CD4-positive, CD25-positive, alpha-beta regulatory T cell (primary cell): ENCODE data around the gene PCDHA3. TPM values are rescaled to one million over a fixed set of nuclear protein-coding genes. Genes with fewer than 3 reads are reported as not detected.

ENCODE experiments used
- polyA plus RNA-seq, 4 donors: library from polyadenylated mRNA; unstranded; fragments of 300-500 nt; fragmentation: Illumina TruSeq; gene quantifications; one replicate each; pipeline ENCODE4 v1.2.3, GENCODE V29; 2021
- total RNA-seq: library from RNA; stranded (reverse); gene quantifications from one replicate; pipeline ENCODE4 v1.2.3, GENCODE V29; 2022

PCDHA3 gene
- total and polyA plus RNA-seq, 5 donors from 2014 or later = not detected

Other genes with a start within 250 kb of the PCDHA3 start
- gene SRA1, start 243.6 kb upstream of the PCDHA3 start, total RNA-seq = 38.9 TPM
- gene SRA1, start 243.6 kb upstream of the PCDHA3 start, polyA plus RNA-seq = 10 to 100 TPM; 36.6 to 44.3 (median 38.4) TPM
- 50.8 TPM for gene APBB3, start 236.5 kb upstream of the PCDHA3 start, total RNA-seq
- gene APBB3, start 236.5 kb upstream of the PCDHA3 start, polyA plus RNA-seq = 1 to 10 TPM; 3.4 to 5.2 (median 4.0) TPM
- gene SLC35A4, start 236.2 kb upstream of the PCDHA3 start, total RNA-seq = 35.0 TPM
- gene SLC35A4, start 236.2 kb upstream of the PCDHA3 start, polyA plus RNA-seq = 10 to 100 TPM; 69.3 to 89.5 (median 78.0) TPM
- gene CD14, start 167.9 kb upstream of the PCDHA3 start, total RNA-seq = not detected
- gene CD14, start 167.9 kb upstream of the PCDHA3 start, polyA plus RNA-seq = 1 to 10 TPM; 1.3 to 2.6 (median 2.1) TPM
- 22.6 TPM for gene TMCO6, start 161.6 kb upstream of the PCDHA3 start, total RNA-seq
- gene TMCO6, start 161.6 kb upstream of the PCDHA3 start, polyA plus RNA-seq = 10 to 100 TPM; 17.0 to 24.1 (median 18.4) TPM
- 42.6 TPM for gene NDUFA2, start 153.4 kb upstream of the PCDHA3 start, total RNA-seq
- gene NDUFA2, start 153.4 kb upstream of the PCDHA3 start, polyA plus RNA-seq = 100 to 1,000 TPM; 165 to 208 (median 169) TPM
- gene IK, start 153.2 kb upstream of the PCDHA3 start, total RNA-seq = 170 TPM
- gene IK, start 153.2 kb upstream of the PCDHA3 start, polyA plus RNA-seq = 100 to 1,000 TPM; 136 to 197 (median 184) TPM
- gene WDR55, start 136.2 kb upstream of the PCDHA3 start, total RNA-seq = 47.5 TPM
- gene WDR55, start 136.2 kb upstream of the PCDHA3 start, polyA plus RNA-seq = 10 to 100 TPM; 17.6 to 25.3 (median 19.9) TPM
- 2.1 TPM for gene DND1, start 127.5 kb upstream of the PCDHA3 start, total RNA-seq
- gene DND1, start 127.5 kb upstream of the PCDHA3 start, polyA plus RNA-seq = not detected
- gene HARS1, start 109.7 kb upstream of the PCDHA3 start, total RNA-seq = 56.5 TPM
- 10 to 100 TPM; 58.0 to 74.4 (median 60.5) TPM for gene HARS1, start 109.7 kb upstream of the PCDHA3 start, polyA plus RNA-seq
- 29.8 TPM for gene HARS2, start 109.6 kb upstream of the PCDHA3 start, total RNA-seq
- 10 to 100 TPM; 20.7 to 24.4 (median 22.2) TPM for gene HARS2, start 109.6 kb upstream of the PCDHA3 start, polyA plus RNA-seq
- 48.5 TPM for gene ZMAT2, start 100.6 kb upstream of the PCDHA3 start, total RNA-seq
- gene ZMAT2, start 100.6 kb upstream of the PCDHA3 start, polyA plus RNA-seq = 10 to 100 TPM; 81.8 to 97.5 (median 90.9) TPM
- gene PCDHA1, start 14.9 kb upstream of the PCDHA3 start, total RNA-seq = not detected
- gene PCDHA1, start 14.9 kb upstream of the PCDHA3 start, polyA plus RNA-seq = not detected
- not detected for gene PCDHA2, start 6.2 kb upstream of the PCDHA3 start, total RNA-seq
- gene PCDHA2, start 6.2 kb upstream of the PCDHA3 start, polyA plus RNA-seq = not detected
- gene PCDHA4, start 6.0 kb downstream of the PCDHA3 start, total RNA-seq = not detected
- not detected for gene PCDHA4, start 6.0 kb downstream of the PCDHA3 start, polyA plus RNA-seq
- gene PCDHA5, start 20.6 kb downstream of the PCDHA3 start, total RNA-seq = not detected
- not detected for gene PCDHA5, start 20.6 kb downstream of the PCDHA3 start, polyA plus RNA-seq
- not detected for gene PCDHA6, start 26.9 kb downstream of the PCDHA3 start, total RNA-seq
- gene PCDHA6, start 26.9 kb downstream of the PCDHA3 start, polyA plus RNA-seq = not detected
- not detected for gene PCDHA7, start 33.2 kb downstream of the PCDHA3 start, total RNA-seq
- not detected for gene PCDHA7, start 33.2 kb downstream of the PCDHA3 start, polyA plus RNA-seq
- gene PCDHA8, start 40.1 kb downstream of the PCDHA3 start, total RNA-seq = not detected
- gene PCDHA8, start 40.1 kb downstream of the PCDHA3 start, polyA plus RNA-seq = not detected
- gene PCDHA9, start 47.3 kb downstream of the PCDHA3 start, total RNA-seq = not detected
- not detected for gene PCDHA9, start 47.3 kb downstream of the PCDHA3 start, polyA plus RNA-seq
- gene PCDHA10, start 54.8 kb downstream of the PCDHA3 start, total RNA-seq = not detected
- not detected for gene PCDHA10, start 54.8 kb downstream of the PCDHA3 start, polyA plus RNA-seq
- not detected for gene PCDHA11, start 67.9 kb downstream of the PCDHA3 start, total RNA-seq
- not detected for gene PCDHA11, start 67.9 kb downstream of the PCDHA3 start, polyA plus RNA-seq
- gene PCDHA12, start 74.3 kb downstream of the PCDHA3 start, total RNA-seq = not detected
- not detected for gene PCDHA12, start 74.3 kb downstream of the PCDHA3 start, polyA plus RNA-seq
- not detected for gene PCDHA13, start 81.1 kb downstream of the PCDHA3 start, total RNA-seq
- not detected for gene PCDHA13, start 81.1 kb downstream of the PCDHA3 start, polyA plus RNA-seq
- gene PCDHAC1, start 125.2 kb downstream of the PCDHA3 start, total RNA-seq = not detected
- gene PCDHAC1, start 125.2 kb downstream of the PCDHA3 start, polyA plus RNA-seq = not detected
- gene PCDHAC2, start 165.4 kb downstream of the PCDHA3 start, total RNA-seq = not detected
- gene PCDHAC2, start 165.4 kb downstream of the PCDHA3 start, polyA plus RNA-seq = not detected